ENCODE results near the gene SYT1.

SYT1 gene

DNA sequence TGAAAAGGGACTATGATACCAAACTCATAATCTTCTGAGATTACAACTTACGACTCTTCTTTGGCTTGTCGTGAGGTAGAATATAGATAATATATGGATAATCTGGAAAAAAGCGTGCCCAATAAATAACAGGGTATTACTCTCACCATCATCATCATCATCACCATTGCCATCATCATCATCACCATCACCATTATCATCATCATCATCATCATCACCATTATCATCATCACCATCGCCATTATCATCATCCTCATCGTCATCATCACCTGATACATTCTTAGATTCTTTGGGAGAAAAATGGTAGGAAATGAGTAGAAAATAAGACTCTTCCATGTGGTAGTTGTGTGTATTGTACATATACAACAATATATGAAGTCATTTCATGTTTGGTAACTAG is 259.8 kb downstream of the SYT1 start:
- H3K9ac ChIP-seq (ENCODE audit: low read depth, low read length) = no peak overlapping the region
- no peaks in the 10 kb centered on the region for H3K27me3 ChIP-seq (ENCODE audit: control insufficient read depth, insufficient read depth, low read length)
- no peaks in the 10 kb centered on the region for H3K36me3 ChIP-seq (ENCODE audit: control insufficient read depth, insufficient read depth, low read length)
- H3K4me1 ChIP-seq (ENCODE audit: control insufficient read depth, insufficient read depth, low read length) = peaks cover 2% of the 10 kb centered on the region
- H3K9me3 ChIP-seq (ENCODE audit: control insufficient read depth, insufficient read depth, low read length) = no peaks in the 10 kb centered on the region
- H3K4me3 ChIP-seq (ENCODE audit: low read depth, low read length) = no peak overlapping the region

DNA sequence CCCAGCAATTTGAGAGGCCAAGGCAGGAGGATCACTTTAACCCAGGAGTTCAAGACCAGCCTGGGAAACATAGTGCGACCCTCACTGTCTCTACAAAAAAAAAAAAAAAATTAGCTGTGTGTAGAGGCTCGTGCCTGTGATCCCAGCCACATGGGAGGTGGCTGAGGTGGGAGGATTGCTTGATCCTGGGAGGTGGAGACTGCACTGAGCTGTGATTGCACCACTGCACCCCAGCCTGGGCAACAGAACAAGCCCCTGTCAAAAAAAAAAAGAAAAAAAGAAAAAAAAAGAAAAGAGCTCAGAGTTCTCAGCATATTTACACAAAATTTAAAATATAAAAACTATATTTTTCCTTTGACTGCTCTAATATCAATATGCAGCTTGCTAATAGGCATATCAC is 260.8 kb downstream of the SYT1 start:
- Histone ChIP-seq H3K4me1 (ENCODE audit: control insufficient read depth, insufficient read depth, low read length) (peaks cover 2% of the 10 kb centered on the region), H3K36me3 (ENCODE audit: control insufficient read depth, insufficient read depth, low read length) (no peaks in the 10 kb centered on the region), H3K4me3 (ENCODE audit: low read depth, low read length) (no peak overlapping the region), H3K27me3 (ENCODE audit: control insufficient read depth, insufficient read depth, low read length) (no peaks in the 10 kb centered on the region), H3K9ac (ENCODE audit: low read depth, low read length) (no peak overlapping the region), H3K9me3 (ENCODE audit: control insufficient read depth, insufficient read depth, low read length) (no peaks in the 10 kb centered on the region)

DNA sequence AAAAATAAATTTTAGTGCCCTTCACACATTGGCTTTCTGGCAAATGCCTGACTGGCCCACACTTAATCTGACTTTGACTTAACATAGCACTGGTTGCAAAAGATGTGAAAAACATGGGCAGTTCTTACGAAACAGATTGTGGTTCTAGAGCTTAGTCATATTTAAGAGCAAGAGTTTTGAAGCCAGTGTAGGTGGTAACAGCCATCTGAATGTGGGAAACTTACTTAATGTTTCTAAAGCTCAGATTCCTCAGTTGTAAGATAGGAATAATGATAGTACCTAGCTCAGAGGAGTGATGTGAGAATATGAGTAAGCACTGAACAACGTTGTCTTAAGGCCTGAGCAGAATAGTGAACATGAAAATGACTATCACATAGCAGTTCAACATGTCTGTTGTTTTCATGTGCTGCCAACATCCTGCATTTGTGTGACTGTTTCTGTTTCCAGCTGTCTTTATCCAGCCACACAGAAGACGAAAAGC is 262.7 kb downstream of the SYT1 start:
- Histone ChIP-seq H3K9ac (ENCODE audit: low read depth, low read length) (no peak overlapping the region), H3K4me3 (ENCODE audit: low read depth, low read length) (no peak overlapping the region), H3K4me1 (ENCODE audit: control insufficient read depth, insufficient read depth, low read length) (no peaks in the 10 kb centered on the region), H3K9me3 (ENCODE audit: control insufficient read depth, insufficient read depth, low read length) (no peaks in the 10 kb centered on the region), H3K36me3 (ENCODE audit: control insufficient read depth, insufficient read depth, low read length) (no peaks in the 10 kb centered on the region), H3K27me3 (ENCODE audit: control insufficient read depth, insufficient read depth, low read length) (no peaks in the 10 kb centered on the region)

DNA sequence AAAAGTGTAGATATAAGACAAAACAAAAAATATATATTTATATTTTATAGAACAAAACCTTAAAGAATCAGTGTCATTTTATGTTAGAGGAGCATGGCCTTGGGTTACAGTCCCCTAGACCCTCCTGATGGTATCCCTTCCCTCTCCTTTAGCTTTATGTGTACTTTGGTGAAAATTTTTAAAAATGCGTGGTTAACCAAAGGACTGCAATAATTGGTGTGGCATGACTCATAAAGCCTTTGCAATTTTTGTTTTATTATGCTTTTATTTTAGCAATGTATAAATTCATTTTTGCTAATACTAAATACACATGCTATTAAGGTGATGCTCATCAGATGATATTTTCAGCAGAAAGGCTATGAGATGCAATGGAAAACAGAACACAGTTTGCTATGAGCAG is 264.4 kb downstream of the SYT1 start:
- no peak overlapping the region for H3K4me3 ChIP-seq (ENCODE audit: low read depth, low read length)
- no peaks in the 10 kb centered on the region for H3K27me3 ChIP-seq (ENCODE audit: control insufficient read depth, insufficient read depth, low read length)
- H3K9ac ChIP-seq (ENCODE audit: low read depth, low read length) = no peak overlapping the region
- no peaks in the 10 kb centered on the region for H3K36me3 ChIP-seq (ENCODE audit: control insufficient read depth, insufficient read depth, low read length)
- H3K4me1 ChIP-seq (ENCODE audit: control insufficient read depth, insufficient read depth, low read length) = no peaks in the 10 kb centered on the region
- no peaks in the 10 kb centered on the region for H3K9me3 ChIP-seq (ENCODE audit: control insufficient read depth, insufficient read depth, low read length)

DNA sequence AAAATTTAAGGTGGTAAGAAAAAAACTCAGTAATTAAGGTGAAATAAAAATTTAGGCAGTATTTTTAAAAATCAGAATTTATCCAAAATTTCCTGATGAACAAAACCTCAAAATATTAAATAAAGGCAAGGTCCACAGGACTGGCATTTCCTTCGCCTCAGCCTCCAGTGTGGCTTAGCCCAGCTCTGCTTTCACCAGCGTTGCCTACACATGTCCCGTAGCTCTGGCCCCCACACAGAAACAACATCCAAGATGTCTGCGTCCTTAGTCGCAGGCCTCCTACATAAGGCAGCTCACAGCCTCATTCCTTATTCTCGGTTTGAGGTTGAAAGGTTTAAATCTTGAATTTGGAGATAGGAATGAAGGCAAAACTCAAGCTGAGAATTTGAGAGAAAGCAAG is 274.3 kb downstream of the SYT1 start:
- Histone ChIP-seq H3K9me3 (ENCODE audit: control insufficient read depth, insufficient read depth, low read length) (no peaks in the 10 kb centered on the region), H3K4me1 (ENCODE audit: control insufficient read depth, insufficient read depth, low read length) (no peaks in the 10 kb centered on the region), H3K9ac (ENCODE audit: low read depth, low read length) (no peak overlapping the region), H3K4me3 (ENCODE audit: low read depth, low read length) (no peak overlapping the region), H3K27me3 (ENCODE audit: control insufficient read depth, insufficient read depth, low read length) (no peaks in the 10 kb centered on the region), H3K36me3 (ENCODE audit: control insufficient read depth, insufficient read depth, low read length) (no peaks in the 10 kb centered on the region)

DNA sequence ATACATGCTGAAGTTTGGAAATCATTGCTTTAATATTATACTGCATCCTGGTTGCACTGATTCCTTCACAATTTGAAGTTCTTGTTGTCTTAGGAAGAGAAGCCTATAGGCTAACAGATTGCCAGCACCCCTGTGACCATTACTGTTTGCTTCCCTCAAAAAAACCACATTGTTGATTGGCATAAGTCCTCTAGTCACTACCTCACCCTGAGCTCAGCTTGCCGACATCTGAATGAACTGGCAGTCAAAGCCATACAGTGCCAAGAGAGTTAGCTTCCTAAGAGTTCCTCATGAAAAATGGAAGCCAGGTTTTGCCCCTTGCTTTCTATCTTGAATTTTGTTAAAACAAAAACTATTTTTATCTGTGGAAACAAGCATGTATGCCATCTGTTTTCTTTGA is 276.1 kb downstream of the SYT1 start:
- H3K36me3 ChIP-seq (ENCODE audit: control insufficient read depth, insufficient read depth, low read length) = no peaks in the 10 kb centered on the region
- no peaks in the 10 kb centered on the region for H3K27me3 ChIP-seq (ENCODE audit: control insufficient read depth, insufficient read depth, low read length)
- H3K4me1 ChIP-seq (ENCODE audit: control insufficient read depth, insufficient read depth, low read length) = no peaks in the 10 kb centered on the region
- H3K4me3 ChIP-seq (ENCODE audit: low read depth, low read length) = no peak overlapping the region
- H3K9me3 ChIP-seq (ENCODE audit: control insufficient read depth, insufficient read depth, low read length) = no peaks in the 10 kb centered on the region
- no peak overlapping the region for H3K9ac ChIP-seq (ENCODE audit: low read depth, low read length)

DNA sequence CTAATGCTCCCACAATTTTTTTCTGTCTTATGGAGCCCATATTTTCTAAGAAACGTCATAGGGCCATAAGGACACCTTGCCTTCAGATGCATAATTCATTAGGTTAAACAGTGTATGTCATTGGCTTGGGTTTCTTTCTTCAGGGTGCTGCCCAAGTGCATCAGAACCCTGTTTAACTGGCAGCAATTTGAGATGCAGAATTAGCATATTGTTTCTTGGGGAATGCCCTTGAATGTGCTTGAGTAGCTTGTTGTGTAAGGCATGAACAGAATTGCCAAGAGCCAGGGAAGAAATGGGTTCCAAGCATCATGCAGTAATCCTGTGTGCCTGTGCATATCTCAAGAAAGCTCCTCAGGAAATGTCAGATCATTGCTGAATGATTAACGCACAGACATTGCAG is 277.2 kb downstream of the SYT1 start:
- no peak overlapping the region for H3K9ac ChIP-seq (ENCODE audit: low read depth, low read length)
- no peaks in the 10 kb centered on the region for H3K27me3 ChIP-seq (ENCODE audit: control insufficient read depth, insufficient read depth, low read length)
- H3K4me1 ChIP-seq (ENCODE audit: control insufficient read depth, insufficient read depth, low read length) = no peaks in the 10 kb centered on the region
- H3K36me3 ChIP-seq (ENCODE audit: control insufficient read depth, insufficient read depth, low read length) = no peaks in the 10 kb centered on the region
- H3K4me3 ChIP-seq (ENCODE audit: low read depth, low read length) = no peak overlapping the region
- H3K9me3 ChIP-seq (ENCODE audit: control insufficient read depth, insufficient read depth, low read length) = no peaks in the 10 kb centered on the region

DNA sequence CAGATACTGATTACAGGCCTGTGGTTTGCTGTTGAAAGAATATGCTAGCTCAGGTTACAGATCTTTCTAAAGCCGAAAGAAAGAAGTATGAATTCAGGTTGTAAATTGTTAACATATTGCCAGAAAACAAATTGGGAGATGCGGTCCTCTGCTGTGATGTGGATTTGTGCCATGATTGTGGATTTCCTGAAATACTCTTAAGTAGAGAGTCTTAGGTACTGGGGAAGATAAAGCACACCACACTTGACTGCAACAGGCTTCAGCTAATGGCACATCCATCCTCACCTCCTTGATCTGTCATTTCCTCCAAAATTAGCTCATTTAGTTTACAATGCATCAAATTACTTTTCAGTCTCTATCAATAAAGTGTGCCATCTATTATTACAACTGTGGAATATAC is 279.2 kb downstream of the SYT1 start:
- Histone ChIP-seq H3K27me3 (ENCODE audit: control insufficient read depth, insufficient read depth, low read length) (no peaks in the 10 kb centered on the region), H3K4me1 (ENCODE audit: control insufficient read depth, insufficient read depth, low read length) (no peaks in the 10 kb centered on the region), H3K9me3 (ENCODE audit: control insufficient read depth, insufficient read depth, low read length) (no peaks in the 10 kb centered on the region), H3K9ac (ENCODE audit: low read depth, low read length) (no peak overlapping the region), H3K36me3 (ENCODE audit: control insufficient read depth, insufficient read depth, low read length) (no peaks in the 10 kb centered on the region), H3K4me3 (ENCODE audit: low read depth, low read length) (no peak overlapping the region)

DNA sequence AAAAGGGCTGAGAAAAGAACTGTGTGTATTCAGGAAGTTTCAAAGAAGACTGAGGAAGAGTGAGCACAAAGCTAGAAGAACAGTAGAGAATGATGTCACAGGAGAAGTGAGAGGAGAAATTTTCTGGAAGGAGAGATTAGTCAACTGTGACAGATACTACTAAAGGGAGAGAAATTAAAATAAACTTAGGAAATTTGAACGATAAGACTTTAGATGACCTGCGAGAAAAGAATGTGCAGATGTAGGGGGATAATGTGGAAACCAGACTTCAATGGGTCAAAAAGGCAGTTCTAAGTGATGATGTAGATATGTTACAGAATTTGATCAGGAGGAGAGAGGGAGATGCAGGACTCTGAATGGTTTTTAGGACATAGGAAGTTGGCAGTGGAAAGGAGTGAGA is 287.4 kb downstream of the SYT1 start:
- H3K27me3 ChIP-seq (ENCODE audit: control insufficient read depth, insufficient read depth, low read length) = no peaks in the 10 kb centered on the region
- H3K9ac ChIP-seq (ENCODE audit: low read depth, low read length) = no peak overlapping the region
- no peaks in the 10 kb centered on the region for H3K4me1 ChIP-seq (ENCODE audit: control insufficient read depth, insufficient read depth, low read length)
- H3K36me3 ChIP-seq (ENCODE audit: control insufficient read depth, insufficient read depth, low read length) = no peaks in the 10 kb centered on the region
- H3K4me3 ChIP-seq (ENCODE audit: low read depth, low read length) = no peak overlapping the region
- H3K9me3 ChIP-seq (ENCODE audit: control insufficient read depth, insufficient read depth, low read length) = no peaks in the 10 kb centered on the region

DNA sequence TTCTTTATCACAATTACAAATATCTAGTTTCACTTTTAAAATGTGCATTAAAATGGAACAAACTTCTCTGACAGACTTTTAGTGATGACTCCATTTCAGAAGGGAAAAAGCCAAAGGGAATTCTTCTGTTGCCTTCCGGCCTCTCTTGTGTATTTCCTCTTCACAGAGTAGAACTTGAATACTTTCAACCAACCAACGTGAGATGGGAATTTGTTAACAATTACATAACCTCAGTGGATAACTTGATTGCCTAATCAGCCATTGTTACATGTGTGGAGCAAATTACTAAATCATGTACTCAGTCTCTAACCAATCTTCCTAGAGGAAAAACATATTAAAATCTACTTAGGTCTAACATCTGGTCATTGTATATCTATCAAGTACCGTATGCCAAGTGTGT is 291.1 kb downstream of the SYT1 start:
- H3K4me3 ChIP-seq (ENCODE audit: low read depth, low read length) = no peak overlapping the region
- no peaks in the 10 kb centered on the region for H3K27me3 ChIP-seq (ENCODE audit: control insufficient read depth, insufficient read depth, low read length)
- H3K9me3 ChIP-seq (ENCODE audit: control insufficient read depth, insufficient read depth, low read length) = no peaks in the 10 kb centered on the region
- H3K36me3 ChIP-seq (ENCODE audit: control insufficient read depth, insufficient read depth, low read length) = no peaks in the 10 kb centered on the region
- no peaks in the 10 kb centered on the region for H3K4me1 ChIP-seq (ENCODE audit: control insufficient read depth, insufficient read depth, low read length)
- H3K9ac ChIP-seq (ENCODE audit: low read depth, low read length) = no peak overlapping the region

DNA sequence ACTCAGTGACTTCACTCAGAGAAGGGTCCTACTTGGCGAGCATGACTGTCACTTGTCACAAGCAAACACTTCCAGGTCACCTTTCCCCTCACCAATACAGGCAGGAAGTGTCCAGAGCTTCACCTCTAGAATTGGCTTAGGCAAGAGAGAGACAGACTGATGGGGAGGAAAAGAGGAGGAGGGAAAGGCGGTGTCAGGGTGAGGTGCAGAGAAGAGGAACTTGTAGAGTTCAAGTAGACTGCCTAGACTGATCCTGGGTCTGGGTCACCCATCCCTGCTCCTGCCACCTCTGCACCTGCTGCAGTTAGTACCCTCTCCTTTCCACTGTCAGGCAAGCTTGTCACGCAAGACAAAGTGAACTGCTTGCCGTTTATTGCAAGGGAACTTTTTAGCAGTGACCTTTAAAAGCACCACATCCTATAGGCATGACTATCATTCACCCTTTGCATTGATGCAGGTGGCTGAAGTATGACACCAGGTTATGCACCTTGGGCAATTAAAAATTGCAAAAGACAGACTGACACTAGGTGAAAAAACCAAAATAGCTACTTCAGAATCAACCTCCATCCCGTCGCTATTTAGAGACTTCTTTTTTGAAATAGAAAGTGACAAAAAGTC is 292.4 kb downstream of the SYT1 start:
- Histone ChIP-seq H3K27me3 (ENCODE audit: control insufficient read depth, insufficient read depth, low read length) (no peaks in the 10 kb centered on the region), H3K36me3 (ENCODE audit: control insufficient read depth, insufficient read depth, low read length) (no peaks in the 10 kb centered on the region), H3K9ac (ENCODE audit: low read depth, low read length) (no peak overlapping the region), H3K9me3 (ENCODE audit: control insufficient read depth, insufficient read depth, low read length) (no peaks in the 10 kb centered on the region), H3K4me3 (ENCODE audit: low read depth, low read length) (no peak overlapping the region), H3K4me1 (ENCODE audit: control insufficient read depth, insufficient read depth, low read length) (no peaks in the 10 kb centered on the region)

DNA sequence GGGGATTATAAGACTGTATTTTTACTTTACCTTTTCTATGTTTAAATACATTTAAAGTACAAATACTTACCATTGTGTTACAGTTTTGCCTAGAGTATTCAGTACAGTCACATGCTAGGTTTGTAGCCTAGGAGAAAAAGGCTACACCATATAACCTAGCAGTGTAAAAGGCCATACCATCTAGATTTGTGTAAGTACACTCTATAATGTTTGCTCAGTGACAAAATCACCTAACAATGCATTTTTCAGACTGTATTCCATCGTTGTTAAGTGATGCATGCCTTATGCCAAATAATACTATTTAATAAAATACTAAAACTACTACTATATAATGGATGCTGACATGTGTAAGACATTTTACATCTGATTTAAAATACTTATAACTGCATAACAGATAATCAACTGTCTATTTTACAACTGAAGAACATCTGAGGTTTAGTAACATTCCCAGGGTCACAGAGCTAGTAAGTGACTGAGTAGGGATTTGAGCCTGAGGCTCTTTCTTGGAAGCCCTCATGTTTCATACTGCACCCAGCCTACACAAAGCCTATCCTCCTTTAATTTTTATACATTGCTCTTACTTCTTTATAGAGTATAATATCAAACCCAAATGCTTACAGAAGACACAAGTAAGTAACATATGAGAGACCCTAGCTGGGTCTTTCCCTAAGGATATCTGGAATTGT is 296.8 kb downstream of the SYT1 start:
- no peaks in the 10 kb centered on the region for H3K27me3 ChIP-seq (ENCODE audit: control insufficient read depth, insufficient read depth, low read length)
- H3K4me3 ChIP-seq (ENCODE audit: low read depth, low read length) = no peak overlapping the region
- no peaks in the 10 kb centered on the region for H3K9me3 ChIP-seq (ENCODE audit: control insufficient read depth, insufficient read depth, low read length)
- H3K36me3 ChIP-seq (ENCODE audit: control insufficient read depth, insufficient read depth, low read length) = no peaks in the 10 kb centered on the region
- H3K4me1 ChIP-seq (ENCODE audit: control insufficient read depth, insufficient read depth, low read length) = no peaks in the 10 kb centered on the region
- H3K9ac ChIP-seq (ENCODE audit: low read depth, low read length) = no peak overlapping the region

Measured in iPS-15b (cell line).